GM21717 (cell line): ENCODE measurements around the gene SLC25A6.
"Not testable (repeated sequence)": the region's sequence is repeated elsewhere in the genome, so short reads cannot be mapped to it uniquely, and the experiment has no call there.

Experiments
- ATAC-seq: cut with Tn5 transposase; IDR thresholded peaks from one replicate; pipeline ENCODE4 v1.9.1; 2021; ENCODE audit warnings: mild to moderate bottlenecking, moderate library complexity; ENCODE audit not compliant: unreplicated experiment

Gene SLC25A6

GRCh38 chrX:1391707-1392375 is at the start of gene SLC25A6:
Gene SLC25A6, minus strand, starts transcription at chrX:1392113. Its CDS starts 104 bp downstream, at chrX:1392009.
- peak; percentile 93 for ATAC-seq

GRCh38 chrX:1440506-1440905 is 48.6 kb upstream of the SLC25A6 start:
- ATAC-seq, result no peak

- ATAC-seq, result no peak
Observed at GRCh38 chrX:1435241-1435895, 43.5 kb upstream of the SLC25A6 start.

- no peak for ATAC-seq
Observed at GRCh38 chrX:1434871-1435240, 42.9 kb upstream of the SLC25A6 start.

- ATAC-seq, result no peak
Observed at GRCh38 chrX:1433646-1434357, 41.9 kb upstream of the SLC25A6 start.

- no peak for ATAC-seq
Observed at GRCh38 chrX:1430451-1430850, 38.5 kb upstream of the SLC25A6 start.

GRCh38 chrX:1427756-1428155 is 35.8 kb upstream of the SLC25A6 start:
- no peak for ATAC-seq

- ATAC-seq, result not testable (repeated sequence)
Observed at GRCh38 chrX:1426321-1426720, 34.4 kb upstream of the SLC25A6 start.

- ATAC-seq, result no peak
Observed at GRCh38 chrX:1425381-1425780, 33.5 kb upstream of the SLC25A6 start.

GRCh38 chrX:1424147-1424851 is 32.4 kb upstream of the SLC25A6 start:
- ATAC-seq, result no peak

GRCh38 chrX:1423215-1423614 is 31.3 kb upstream of the SLC25A6 start:
- no peak for ATAC-seq

- ATAC-seq, result no peak
Observed at GRCh38 chrX:1422135-1422465, 30.2 kb upstream of the SLC25A6 start.

GRCh38 chrX:1421433-1422134 is 29.7 kb upstream of the SLC25A6 start:
- no peak for ATAC-seq

- no peak for ATAC-seq
Observed at GRCh38 chrX:1420371-1420770, 28.5 kb upstream of the SLC25A6 start.

- ATAC-seq, result no peak
Observed at GRCh38 chrX:1419545-1420355, 27.8 kb upstream of the SLC25A6 start.

- no peak for ATAC-seq
Observed at GRCh38 chrX:1418901-1419544, 27.1 kb upstream of the SLC25A6 start.

GRCh38 chrX:1417921-1418771 is 26.2 kb upstream of the SLC25A6 start:
- ATAC-seq, result no peak

- ATAC-seq, result no peak
Observed at GRCh38 chrX:1416965-1417760, 25.2 kb upstream of the SLC25A6 start.
